PFSK-1 (cell line): Measurements from ENCODE around the gene HIRA.

Experiments
- FOXP2 ChIP-seq: optimal IDR thresholded peaks from 2 replicates; pipeline ENCODE3; 2011; ENCODE audit warnings: borderline replicate concordance, control low read depth, inconsistent platforms; ENCODE audit not compliant: insufficient read depth; ENCODE audit errors: extremely low read length, extremely low read depth
- POLR2AphosphoS5 ChIP-seq: IDR thresholded peaks from 2 replicates; pipeline ENCODE4 v1.6.1; 2012; ENCODE audit warnings: low read depth, mild to moderate bottlenecking, control low read depth, low read length, moderate library complexity
- SIN3A ChIP-seq: IDR thresholded peaks from 2 replicates; pipeline ENCODE4 v1.6.1; 2012; ENCODE audit warnings: mild to moderate bottlenecking, low read length, moderate library complexity, borderline replicate concordance; ENCODE audit not compliant: insufficient read depth
- TAF1 ChIP-seq: IDR thresholded peaks from 2 replicates; pipeline ENCODE4 v1.6.1; 2012; ENCODE audit warnings: low read length, control low read depth, borderline replicate concordance; ENCODE audit not compliant: insufficient read depth
- TF ChIP-seq, protein P1 (sequence below), 2 experiments: IDR thresholded peaks; 2 replicates each; pipeline versions ENCODE4 v1.6.1 to v1.8.0; 2011 to 2012; ENCODE audit warnings: low read depth in 2 of 2, low read length in 2 of 2, control low read depth in 1 of 2, inconsistent platforms in 1 of 2, mild to moderate bottlenecking in 1 of 2, moderate library complexity in 1 of 2; ENCODE audit not compliant: insufficient read depth in 1 of 2

DNA sequence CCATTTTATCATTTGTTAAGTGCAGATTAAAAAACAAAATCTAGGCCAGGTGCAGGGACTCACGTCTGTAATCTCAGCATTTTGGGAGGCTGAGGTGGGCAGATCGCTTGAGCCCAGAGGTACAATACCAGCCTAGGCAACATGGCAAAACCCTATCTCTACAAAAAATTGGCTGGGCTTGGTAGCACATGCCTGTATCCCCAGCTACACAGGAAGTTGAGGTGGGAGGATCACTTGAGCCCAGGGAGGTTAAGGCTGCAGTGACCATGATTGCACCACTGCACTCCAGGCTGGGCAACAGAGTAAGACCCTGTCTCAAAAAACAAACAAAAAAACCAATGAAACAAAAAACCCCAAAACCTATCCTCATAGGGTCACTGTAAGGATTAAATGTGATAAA is 32.9 kb downstream of the HIRA start:
- TF ChIP-seq POLR2AphosphoS5 (no peak), SIN3A (no peak), TAF1 (no peak), FOXP2 (no peak)
- TF ChIP-seq, protein P1, sequence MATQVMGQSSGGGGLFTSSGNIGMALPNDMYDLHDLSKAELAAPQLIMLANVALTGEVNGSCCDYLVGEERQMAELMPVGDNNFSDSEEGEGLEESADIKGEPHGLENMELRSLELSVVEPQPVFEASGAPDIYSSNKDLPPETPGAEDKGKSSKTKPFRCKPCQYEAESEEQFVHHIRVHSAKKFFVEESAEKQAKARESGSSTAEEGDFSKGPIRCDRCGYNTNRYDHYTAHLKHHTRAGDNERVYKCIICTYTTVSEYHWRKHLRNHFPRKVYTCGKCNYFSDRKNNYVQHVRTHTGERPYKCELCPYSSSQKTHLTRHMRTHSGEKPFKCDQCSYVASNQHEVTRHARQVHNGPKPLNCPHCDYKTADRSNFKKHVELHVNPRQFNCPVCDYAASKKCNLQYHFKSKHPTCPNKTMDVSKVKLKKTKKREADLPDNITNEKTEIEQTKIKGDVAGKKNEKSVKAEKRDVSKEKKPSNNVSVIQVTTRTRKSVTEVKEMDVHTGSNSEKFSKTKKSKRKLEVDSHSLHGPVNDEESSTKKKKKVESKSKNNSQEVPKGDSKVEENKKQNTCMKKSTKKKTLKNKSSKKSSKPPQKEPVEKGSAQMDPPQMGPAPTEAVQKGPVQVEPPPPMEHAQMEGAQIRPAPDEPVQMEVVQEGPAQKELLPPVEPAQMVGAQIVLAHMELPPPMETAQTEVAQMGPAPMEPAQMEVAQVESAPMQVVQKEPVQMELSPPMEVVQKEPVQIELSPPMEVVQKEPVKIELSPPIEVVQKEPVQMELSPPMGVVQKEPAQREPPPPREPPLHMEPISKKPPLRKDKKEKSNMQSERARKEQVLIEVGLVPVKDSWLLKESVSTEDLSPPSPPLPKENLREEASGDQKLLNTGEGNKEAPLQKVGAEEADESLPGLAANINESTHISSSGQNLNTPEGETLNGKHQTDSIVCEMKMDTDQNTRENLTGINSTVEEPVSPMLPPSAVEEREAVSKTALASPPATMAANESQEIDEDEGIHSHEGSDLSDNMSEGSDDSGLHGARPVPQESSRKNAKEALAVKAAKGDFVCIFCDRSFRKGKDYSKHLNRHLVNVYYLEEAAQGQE (IDR thresholded peaks at IDR 0.05; ENCODE audit: insufficient read depth in 1 of 2, low read depth in 2 of 2, low read length in 2 of 2): no peak
